ENCODE data around the gene MYRIP. TPM values are rescaled to one million over a fixed set of nuclear protein-coding genes. Genes with fewer than 3 reads are reported as not detected.

The MYRIP gene
- total RNA-seq, 1 experiment from 2014 or later = not detected

DNA sequence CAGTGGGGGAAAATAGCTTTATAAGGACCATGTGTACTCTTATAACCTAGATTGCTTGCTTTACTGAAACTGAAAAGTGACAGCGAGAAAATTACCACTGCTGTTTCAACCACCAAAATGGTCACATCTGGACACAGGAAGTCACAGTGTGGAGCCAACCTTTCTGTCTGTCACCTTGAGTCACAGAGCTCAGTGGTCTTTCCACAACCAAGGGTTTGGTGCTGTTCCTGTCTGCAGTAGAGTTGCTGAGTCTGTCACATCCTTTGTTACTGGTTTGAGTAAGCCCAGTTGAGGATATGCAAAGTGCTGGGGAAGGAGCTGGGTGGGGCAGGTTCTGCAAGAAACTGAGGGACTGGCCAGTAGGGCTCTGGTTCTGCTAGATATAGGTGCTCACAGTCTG, 361.0 kb downstream of the MYRIP start:
- DNase-seq (no peak), ATAC-seq (no peak)
- no TSS peak for BruUV-seq (replicated peaks)
- H3K36me3 ChIP-seq (ENCODE audit: low read depth, low read length) = no peaks in the 10 kb centered on the region
- no peaks in the 10 kb centered on the region; the same call in 1 of the 2 replicates for H3K27me3 ChIP-seq (ENCODE audit: low read length)
- no peaks in the 10 kb centered on the region for H3F3A ChIP-seq (ENCODE audit: low read length, unreplicated experiment)
- no peaks in the 10 kb centered on the region for H3K4me1 ChIP-seq (ENCODE audit: insufficient read depth, low read length)
- no peak overlapping the region for H3K27ac ChIP-seq (ENCODE audit: low read length)
- ChIA-PET CTCF (no interaction called here), POLR2A (ENCODE audit: unreplicated experiment) (no interaction called here)
- no peak overlapping the region for H3K9ac ChIP-seq (ENCODE audit: low read length)
- intact Hi-C loops (cut with micrococcal nuclease) = no loop called here
- TF ChIP-seq EZH2phosphoT487 (IDR thresholded peaks at IDR 0.05; ENCODE audit: borderline replicate concordance, low read length) (no peak), EZH2 (IDR thresholded peaks at IDR 0.05; ENCODE audit: low read length, unreplicated experiment) (no peak)
- TF ChIP-seq, protein P1, sequence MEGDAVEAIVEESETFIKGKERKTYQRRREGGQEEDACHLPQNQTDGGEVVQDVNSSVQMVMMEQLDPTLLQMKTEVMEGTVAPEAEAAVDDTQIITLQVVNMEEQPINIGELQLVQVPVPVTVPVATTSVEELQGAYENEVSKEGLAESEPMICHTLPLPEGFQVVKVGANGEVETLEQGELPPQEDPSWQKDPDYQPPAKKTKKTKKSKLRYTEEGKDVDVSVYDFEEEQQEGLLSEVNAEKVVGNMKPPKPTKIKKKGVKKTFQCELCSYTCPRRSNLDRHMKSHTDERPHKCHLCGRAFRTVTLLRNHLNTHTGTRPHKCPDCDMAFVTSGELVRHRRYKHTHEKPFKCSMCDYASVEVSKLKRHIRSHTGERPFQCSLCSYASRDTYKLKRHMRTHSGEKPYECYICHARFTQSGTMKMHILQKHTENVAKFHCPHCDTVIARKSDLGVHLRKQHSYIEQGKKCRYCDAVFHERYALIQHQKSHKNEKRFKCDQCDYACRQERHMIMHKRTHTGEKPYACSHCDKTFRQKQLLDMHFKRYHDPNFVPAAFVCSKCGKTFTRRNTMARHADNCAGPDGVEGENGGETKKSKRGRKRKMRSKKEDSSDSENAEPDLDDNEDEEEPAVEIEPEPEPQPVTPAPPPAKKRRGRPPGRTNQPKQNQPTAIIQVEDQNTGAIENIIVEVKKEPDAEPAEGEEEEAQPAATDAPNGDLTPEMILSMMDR (conservative IDR thresholded peaks at IDR 0.05; ENCODE audit: low read depth, low read length) = no peak
- no peaks in the 10 kb centered on the region for H3K9me3 ChIP-seq (ENCODE audit: low read length)
- H3K79me2 ChIP-seq (ENCODE audit: low read length) = no peaks in the 10 kb centered on the region
- H3K4me2 ChIP-seq (ENCODE audit: low read length) = no peak overlapping the region
- H4K20me1 ChIP-seq (ENCODE audit: low read length) = no peaks in the 10 kb centered on the region
- H3K4me3 ChIP-seq (ENCODE audit: low read length) = no peak overlapping the region
- no peak overlapping the region for H2AFZ ChIP-seq (ENCODE audit: low read length)
- no peaks in the 10 kb centered on the region for H3K9me2 ChIP-seq (replicated peaks; ENCODE audit: low read length)

DNA sequence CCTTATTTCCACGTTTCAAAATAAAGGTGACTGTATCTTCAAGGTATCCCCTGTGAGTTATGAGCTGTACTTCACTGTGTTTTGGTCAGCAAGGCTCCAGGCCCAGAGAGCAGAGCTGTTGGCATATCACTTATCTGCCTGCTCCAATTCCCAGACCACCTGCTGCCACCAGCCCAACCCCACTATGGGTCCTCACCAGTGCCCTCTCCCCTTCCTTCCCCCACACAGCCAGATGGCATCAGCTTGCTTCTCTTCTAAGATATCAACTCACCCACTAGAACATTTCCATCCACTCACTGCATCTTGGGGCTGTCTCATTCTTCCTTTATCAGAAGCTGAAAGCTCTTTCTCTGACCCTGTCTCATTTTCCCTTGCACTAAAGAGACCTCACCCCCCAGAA, 363.2 kb downstream of the MYRIP start:
- Histone ChIP-seq H3K27me3 (ENCODE audit: low read length) (no peaks in the 10 kb centered on the region; the same call in 1 of the 2 replicates), H3K79me2 (ENCODE audit: low read length) (no peaks in the 10 kb centered on the region), H3K9me2 (replicated peaks; ENCODE audit: low read length) (no peaks in the 10 kb centered on the region), H3F3A (ENCODE audit: low read length, unreplicated experiment) (no peaks in the 10 kb centered on the region), H3K4me3 (ENCODE audit: low read length) (no peak overlapping the region), H3K36me3 (ENCODE audit: low read depth, low read length) (no peaks in the 10 kb centered on the region), H3K9ac (ENCODE audit: low read length) (no peak overlapping the region), H4K20me1 (ENCODE audit: low read length) (no peaks in the 10 kb centered on the region), H3K9me3 (ENCODE audit: low read length) (no peaks in the 10 kb centered on the region), H3K4me2 (ENCODE audit: low read length) (no peak overlapping the region), H3K4me1 (ENCODE audit: insufficient read depth, low read length) (no peaks in the 10 kb centered on the region), H2AFZ (ENCODE audit: low read length) (no peak overlapping the region), H3K27ac (ENCODE audit: low read length) (no peak overlapping the region)
- BruUV-seq (replicated peaks) = no TSS peak
- POLR2A ChIA-PET (ENCODE audit: unreplicated experiment) = no interaction called here
- DNase-seq (no peak), ATAC-seq (no peak)
- intact Hi-C loops (cut with micrococcal nuclease) = no loop called here
- no peak for TF ChIP-seq EZH2 (IDR thresholded peaks at IDR 0.05; ENCODE audit: low read length, unreplicated experiment)
- TF ChIP-seq EZH2phosphoT487 (IDR thresholded peaks at IDR 0.05; ENCODE audit: borderline replicate concordance, low read length) = no peak
- TF ChIP-seq, protein P1 (conservative IDR thresholded peaks at IDR 0.05; ENCODE audit: low read depth, low read length) = no peak
- CTCF ChIA-PET = no interaction called here

DNA sequence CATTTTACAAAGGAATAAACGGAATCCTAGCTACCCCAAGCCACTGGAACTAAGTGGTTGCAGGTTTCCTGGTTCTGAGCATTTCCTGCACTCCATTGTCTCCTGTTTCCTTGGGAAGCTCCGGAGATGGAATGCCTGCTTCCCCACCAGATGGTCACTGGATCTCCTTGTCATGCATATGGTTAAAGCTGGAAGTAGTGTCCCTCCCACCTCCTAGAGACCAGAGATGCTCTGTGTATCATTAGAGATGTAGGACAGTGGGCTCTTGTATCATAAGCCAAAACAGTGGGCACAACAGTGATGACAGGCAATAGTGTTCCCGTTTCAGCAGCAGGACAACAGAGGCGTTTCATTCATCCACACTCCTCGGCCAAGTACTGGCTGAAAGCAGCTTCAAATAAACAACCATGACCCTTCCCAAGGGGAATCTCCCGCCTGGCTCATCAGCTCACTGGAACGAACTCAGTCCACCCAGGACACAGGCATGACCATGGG, 363.9 kb downstream of the MYRIP start:
- intact Hi-C loops (cut with micrococcal nuclease) = no loop called here
- H4K20me1 ChIP-seq (ENCODE audit: low read length) = no peaks in the 10 kb centered on the region
- H3K4me3 ChIP-seq (ENCODE audit: low read length) = no peak overlapping the region
- no peaks in the 10 kb centered on the region for H3K9me2 ChIP-seq (replicated peaks; ENCODE audit: low read length)
- H3K36me3 ChIP-seq (ENCODE audit: low read depth, low read length) = no peaks in the 10 kb centered on the region
- no peak overlapping the region for H2AFZ ChIP-seq (ENCODE audit: low read length)
- POLR2A ChIA-PET (ENCODE audit: unreplicated experiment) = no interaction called here
- H3K27ac ChIP-seq (ENCODE audit: low read length) = no peak overlapping the region
- DNase-seq (no peak), ATAC-seq (no peak)
- H3K9me3 ChIP-seq (ENCODE audit: low read length) = no peaks in the 10 kb centered on the region
- TF ChIP-seq, protein P1 (conservative IDR thresholded peaks at IDR 0.05; ENCODE audit: low read depth, low read length) = no peak
- no peak for TF ChIP-seq EZH2 (IDR thresholded peaks at IDR 0.05; ENCODE audit: low read length, unreplicated experiment)
- TF ChIP-seq EZH2phosphoT487 (IDR thresholded peaks at IDR 0.05; ENCODE audit: borderline replicate concordance, low read length) = no peak
- no peaks in the 10 kb centered on the region for H3F3A ChIP-seq (ENCODE audit: low read length, unreplicated experiment)
- CTCF ChIA-PET = no interaction called here
- no peaks in the 10 kb centered on the region for H3K79me2 ChIP-seq (ENCODE audit: low read length)
- H3K9ac ChIP-seq (ENCODE audit: low read length) = no peak overlapping the region
- H3K4me2 ChIP-seq (ENCODE audit: low read length) = no peak overlapping the region
- H3K27me3 ChIP-seq (ENCODE audit: low read length) = no peaks in the 10 kb centered on the region; the same call in 1 of the 2 replicates
- no peaks in the 10 kb centered on the region for H3K4me1 ChIP-seq (ENCODE audit: insufficient read depth, low read length)
- BruUV-seq (replicated peaks) = no TSS peak
